Liver (tissue), 3 donors: ENCODE measurements around the gene MACROD1.

Source experiments
- GABPA ChIP-seq, 2 donors: IDR thresholded peaks in 1 of 2; conservative IDR thresholded peaks in 1 of 2; 2 replicates each; pipeline ENCODE4 v1.6.1; 2016; ENCODE audit warnings: antibody characterized with exemption in 2 of 2, mild to moderate bottlenecking in 1 of 2, moderate library complexity in 1 of 2
- HNF4G ChIP-seq: IDR thresholded peaks from 2 replicates; pipeline ENCODE4 v1.6.1; 2016; ENCODE audit warnings: antibody characterized with exemption
- JUND ChIP-seq, 2 donors: IDR thresholded peaks; 2 replicates each; pipeline ENCODE4 v1.6.1; 2016; ENCODE audit warnings: antibody characterized with exemption in 2 of 2
- RAD21 ChIP-seq, 2 donors: IDR thresholded peaks; 2 replicates each; pipeline ENCODE4 v1.6.1; 2016; ENCODE audit warnings: antibody characterized with exemption in 2 of 2, mild to moderate bottlenecking in 2 of 2
- YY1 ChIP-seq: IDR thresholded peaks from 2 replicates; pipeline ENCODE4 v1.6.1; 2016; ENCODE audit warnings: antibody characterized with exemption, mild to moderate bottlenecking
- TF ChIP-seq, protein P1 (sequence below): IDR thresholded peaks from 2 replicates; pipeline ENCODE4 v1.6.1; 2016; ENCODE audit warnings: antibody characterized with exemption, mild to moderate bottlenecking
- TF ChIP-seq, protein P2 (sequence below): fragments of 150-350 bp; IDR thresholded peaks from 2 replicates; pipeline ENCODE4 v1.5.1; 2017; ENCODE audit warnings: improper control_type of control experiment, low read depth, low read length; ENCODE audit not compliant: missing input control
- TF ChIP-seq, protein P3 (sequence below): IDR thresholded peaks from 2 replicates; pipeline ENCODE4 v1.6.1; 2016; ENCODE audit warnings: antibody characterized with exemption
- donor health status: healthy.
- donor health status: healthy.

DNA sequence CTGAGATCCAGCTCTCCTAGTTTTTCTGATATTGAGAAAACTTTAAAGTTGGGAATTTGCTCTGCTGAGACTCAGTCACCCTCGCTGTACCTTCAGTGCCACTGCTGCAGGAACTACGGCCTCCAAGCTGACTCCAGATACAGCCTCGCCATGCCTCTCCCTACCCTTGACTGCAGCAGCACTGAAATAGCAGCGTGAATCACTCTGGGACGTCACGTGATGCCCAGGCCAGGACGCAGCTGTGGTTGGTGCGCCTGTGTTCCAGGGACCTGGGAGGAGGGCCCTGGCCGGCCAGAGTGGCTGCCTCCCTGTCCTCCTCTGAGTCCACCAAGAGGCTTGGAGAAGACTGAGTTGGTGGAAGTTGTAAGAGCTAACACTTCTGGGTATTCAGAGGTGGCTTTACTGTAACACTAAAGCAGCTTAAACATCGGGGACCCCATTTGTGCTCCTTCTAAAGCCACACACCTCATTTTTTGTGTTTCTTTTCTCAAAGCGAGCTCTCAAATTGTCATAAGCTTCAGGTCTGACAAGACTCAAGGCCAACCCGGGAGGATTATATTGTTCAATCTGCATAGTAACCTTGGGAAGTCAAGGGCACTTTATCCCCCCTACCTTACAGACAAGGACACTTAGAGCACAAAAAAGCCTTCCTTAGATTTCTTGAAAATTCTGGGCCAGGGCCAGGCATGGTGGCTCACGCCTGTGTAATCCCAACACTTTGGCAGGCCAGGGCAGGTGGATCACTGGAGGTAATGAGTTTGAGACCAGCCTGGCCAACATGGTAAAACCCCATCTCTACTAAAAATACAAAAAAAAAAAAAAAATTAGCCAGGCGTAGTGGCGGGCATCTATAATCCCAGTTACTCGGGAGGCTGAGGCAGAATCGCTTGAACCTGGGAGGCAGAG is 15.8 kb upstream of the MACROD1 start:
- TF ChIP-seq, protein P1, sequence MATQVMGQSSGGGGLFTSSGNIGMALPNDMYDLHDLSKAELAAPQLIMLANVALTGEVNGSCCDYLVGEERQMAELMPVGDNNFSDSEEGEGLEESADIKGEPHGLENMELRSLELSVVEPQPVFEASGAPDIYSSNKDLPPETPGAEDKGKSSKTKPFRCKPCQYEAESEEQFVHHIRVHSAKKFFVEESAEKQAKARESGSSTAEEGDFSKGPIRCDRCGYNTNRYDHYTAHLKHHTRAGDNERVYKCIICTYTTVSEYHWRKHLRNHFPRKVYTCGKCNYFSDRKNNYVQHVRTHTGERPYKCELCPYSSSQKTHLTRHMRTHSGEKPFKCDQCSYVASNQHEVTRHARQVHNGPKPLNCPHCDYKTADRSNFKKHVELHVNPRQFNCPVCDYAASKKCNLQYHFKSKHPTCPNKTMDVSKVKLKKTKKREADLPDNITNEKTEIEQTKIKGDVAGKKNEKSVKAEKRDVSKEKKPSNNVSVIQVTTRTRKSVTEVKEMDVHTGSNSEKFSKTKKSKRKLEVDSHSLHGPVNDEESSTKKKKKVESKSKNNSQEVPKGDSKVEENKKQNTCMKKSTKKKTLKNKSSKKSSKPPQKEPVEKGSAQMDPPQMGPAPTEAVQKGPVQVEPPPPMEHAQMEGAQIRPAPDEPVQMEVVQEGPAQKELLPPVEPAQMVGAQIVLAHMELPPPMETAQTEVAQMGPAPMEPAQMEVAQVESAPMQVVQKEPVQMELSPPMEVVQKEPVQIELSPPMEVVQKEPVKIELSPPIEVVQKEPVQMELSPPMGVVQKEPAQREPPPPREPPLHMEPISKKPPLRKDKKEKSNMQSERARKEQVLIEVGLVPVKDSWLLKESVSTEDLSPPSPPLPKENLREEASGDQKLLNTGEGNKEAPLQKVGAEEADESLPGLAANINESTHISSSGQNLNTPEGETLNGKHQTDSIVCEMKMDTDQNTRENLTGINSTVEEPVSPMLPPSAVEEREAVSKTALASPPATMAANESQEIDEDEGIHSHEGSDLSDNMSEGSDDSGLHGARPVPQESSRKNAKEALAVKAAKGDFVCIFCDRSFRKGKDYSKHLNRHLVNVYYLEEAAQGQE = no peak
- no peak for TF ChIP-seq RAD21 (IDR thresholded peaks at IDR 0.05)
- TF ChIP-seq, protein P2, sequence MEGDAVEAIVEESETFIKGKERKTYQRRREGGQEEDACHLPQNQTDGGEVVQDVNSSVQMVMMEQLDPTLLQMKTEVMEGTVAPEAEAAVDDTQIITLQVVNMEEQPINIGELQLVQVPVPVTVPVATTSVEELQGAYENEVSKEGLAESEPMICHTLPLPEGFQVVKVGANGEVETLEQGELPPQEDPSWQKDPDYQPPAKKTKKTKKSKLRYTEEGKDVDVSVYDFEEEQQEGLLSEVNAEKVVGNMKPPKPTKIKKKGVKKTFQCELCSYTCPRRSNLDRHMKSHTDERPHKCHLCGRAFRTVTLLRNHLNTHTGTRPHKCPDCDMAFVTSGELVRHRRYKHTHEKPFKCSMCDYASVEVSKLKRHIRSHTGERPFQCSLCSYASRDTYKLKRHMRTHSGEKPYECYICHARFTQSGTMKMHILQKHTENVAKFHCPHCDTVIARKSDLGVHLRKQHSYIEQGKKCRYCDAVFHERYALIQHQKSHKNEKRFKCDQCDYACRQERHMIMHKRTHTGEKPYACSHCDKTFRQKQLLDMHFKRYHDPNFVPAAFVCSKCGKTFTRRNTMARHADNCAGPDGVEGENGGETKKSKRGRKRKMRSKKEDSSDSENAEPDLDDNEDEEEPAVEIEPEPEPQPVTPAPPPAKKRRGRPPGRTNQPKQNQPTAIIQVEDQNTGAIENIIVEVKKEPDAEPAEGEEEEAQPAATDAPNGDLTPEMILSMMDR = no peak
- no peak for TF ChIP-seq HNF4G
- no peak for TF ChIP-seq YY1
- TF ChIP-seq JUND (IDR thresholded peaks at IDR 0.05) = peak; percentile 10 to 48
- TF ChIP-seq, protein P3, sequence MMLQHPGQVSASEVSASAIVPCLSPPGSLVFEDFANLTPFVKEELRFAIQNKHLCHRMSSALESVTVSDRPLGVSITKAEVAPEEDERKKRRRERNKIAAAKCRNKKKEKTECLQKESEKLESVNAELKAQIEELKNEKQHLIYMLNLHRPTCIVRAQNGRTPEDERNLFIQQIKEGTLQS = no peak
- no peak for TF ChIP-seq GABPA (IDR thresholded peaks at IDR 0.05 in 1 of 2, conservative IDR thresholded peaks at IDR 0.05 in 1 of 2)
